Adipocyte (in vitro differentiated cells): Measurements from ENCODE around the gene C22orf23.
A peak's percentile ranks its signal among the peaks of the same experiment; 100 is the strongest.

ENCODE experiments used
- DNase-seq: peaks from one replicate; pipeline ENCODE4 v3.0.0-alpha.2; 2015; ENCODE audit warnings: low read depth
- H3K27me3 ChIP-seq: replicated peaks from 2 replicates; pipeline ENCODE4 v1.7.0; 2013; ENCODE audit warnings: mild to moderate bottlenecking, low read length, moderate library complexity; ENCODE audit not compliant: control insufficient read depth, insufficient read depth
- H3K36me3 ChIP-seq: 2 replicates; pipeline ENCODE4 v1.7.0; 2013; ENCODE audit warnings: low read length, mild to moderate bottlenecking, moderate library complexity; ENCODE audit not compliant: control insufficient read depth, insufficient read depth, severe bottlenecking
- H3K4me1 ChIP-seq: 2 replicates; pipeline ENCODE4 v1.7.0; 2013; ENCODE audit warnings: mild to moderate bottlenecking, low read length, moderate library complexity; ENCODE audit not compliant: control insufficient read depth, insufficient read depth
- H3K4me3 ChIP-seq: 2 replicates; pipeline ENCODE4 v1.7.0; 2013; ENCODE audit warnings: mild to moderate bottlenecking, low read length, moderate library complexity
- H3K9ac ChIP-seq: 2 replicates; pipeline ENCODE4 v1.7.0; 2013; ENCODE audit warnings: mild to moderate bottlenecking, low read length, moderate library complexity
- H3K9me3 ChIP-seq: 2 replicates; pipeline ENCODE4 v1.7.0; 2013; ENCODE audit warnings: mild to moderate bottlenecking, low read length, moderate library complexity; ENCODE audit not compliant: control insufficient read depth

The C22orf23 gene

GRCh38 chr22:37930270-37930951, 23.0 kb downstream of the C22orf23 start:
- DNase-seq, result peak; percentile 41
- no peaks in the 10 kb centered on the region for H3K9me3 ChIP-seq
- H3K4me1 ChIP-seq, result peaks cover 34% of the 10 kb centered on the region
- peaks cover 62% of the 10 kb centered on the region for H3K36me3 ChIP-seq
- peak overlapping the region; percentile 27 for H3K9ac ChIP-seq
- H3K27me3 ChIP-seq, result no peaks in the 10 kb centered on the region
- no peak overlapping the region for H3K4me3 ChIP-seq

- H3K4me3 ChIP-seq, result no peak overlapping the region
- no peak for DNase-seq
- H3K9ac ChIP-seq, result no peak overlapping the region
- H3K27me3 ChIP-seq, result no peaks in the 10 kb centered on the region
- peaks cover 42% of the 10 kb centered on the region for H3K4me1 ChIP-seq
- H3K9me3 ChIP-seq, result no peaks in the 10 kb centered on the region
- peaks cover 72% of the 10 kb centered on the region for H3K36me3 ChIP-seq
Measured at GRCh38 chr22:37929390-37929789, 24.0 kb downstream of the C22orf23 start.

GRCh38 chr22:37927637-37927936, 25.8 kb downstream of the C22orf23 start:
- Histone ChIP-seq H3K4me3 (no peak overlapping the region), H3K4me1 (peaks cover 28% of the 10 kb centered on the region), H3K9me3 (no peaks in the 10 kb centered on the region), H3K9ac (no peak overlapping the region), H3K27me3 (no peaks in the 10 kb centered on the region), H3K36me3 (peaks cover 78% of the 10 kb centered on the region)
- DNase-seq, result no peak

GRCh38 chr22:37926771-37927636, 26.4 kb downstream of the C22orf23 start:
- no peak for DNase-seq
- H3K4me3 ChIP-seq, result no peak overlapping the region
- H3K27me3 ChIP-seq, result no peaks in the 10 kb centered on the region
- no peak overlapping the region for H3K9ac ChIP-seq
- no peaks in the 10 kb centered on the region for H3K9me3 ChIP-seq
- peaks cover 28% of the 10 kb centered on the region for H3K4me1 ChIP-seq
- H3K36me3 ChIP-seq, result peaks cover 72% of the 10 kb centered on the region

GRCh38 chr22:37926358-37926757, 27.0 kb downstream of the C22orf23 start:
- H3K36me3 ChIP-seq, result peaks cover 72% of the 10 kb centered on the region
- H3K27me3 ChIP-seq, result no peaks in the 10 kb centered on the region
- peaks cover 22% of the 10 kb centered on the region for H3K4me1 ChIP-seq
- no peak overlapping the region for H3K4me3 ChIP-seq
- no peak overlapping the region for H3K9ac ChIP-seq
- DNase-seq, result no peak
- no peaks in the 10 kb centered on the region for H3K9me3 ChIP-seq

GRCh38 chr22:37925767-37926166, 27.6 kb downstream of the C22orf23 start:
- Histone ChIP-seq H3K27me3 (no peaks in the 10 kb centered on the region), H3K9ac (no peak overlapping the region), H3K36me3 (peaks cover 77% of the 10 kb centered on the region), H3K4me1 (peaks cover 17% of the 10 kb centered on the region), H3K4me3 (no peak overlapping the region), H3K9me3 (no peaks in the 10 kb centered on the region)
- DNase-seq, result no peak

- Histone ChIP-seq H3K9ac (no peak overlapping the region), H3K36me3 (peaks cover 79% of the 10 kb centered on the region), H3K4me1 (peaks cover 12% of the 10 kb centered on the region), H3K27me3 (no peaks in the 10 kb centered on the region), H3K9me3 (no peaks in the 10 kb centered on the region), H3K4me3 (no peak overlapping the region)
- no peak for DNase-seq
Measured at GRCh38 chr22:37925330-37925729, 28.1 kb downstream of the C22orf23 start.

GRCh38 chr22:37924386-37925065, 28.9 kb downstream of the C22orf23 start:
- no peak for DNase-seq
- Histone ChIP-seq H3K4me3 (no peak overlapping the region), H3K9me3 (no peaks in the 10 kb centered on the region), H3K27me3 (no peaks in the 10 kb centered on the region), H3K4me1 (peaks cover 11% of the 10 kb centered on the region), H3K36me3 (peaks cover 81% of the 10 kb centered on the region), H3K9ac (no peak overlapping the region)

- Histone ChIP-seq H3K27me3 (no peaks in the 10 kb centered on the region), H3K4me1 (peaks cover 11% of the 10 kb centered on the region), H3K9ac (no peak overlapping the region), H3K9me3 (no peaks in the 10 kb centered on the region), H3K4me3 (no peak overlapping the region), H3K36me3 (peaks cover 81% of the 10 kb centered on the region)
- no peak for DNase-seq
Measured at GRCh38 chr22:37923927-37924326, 29.5 kb downstream of the C22orf23 start.

GRCh38 chr22:37922191-37922590, 31.2 kb downstream of the C22orf23 start:
- H3K9ac ChIP-seq, result no peak overlapping the region
- no peaks in the 10 kb centered on the region for H3K9me3 ChIP-seq
- H3K4me3 ChIP-seq, result no peak overlapping the region
- no peak for DNase-seq
- peaks cover 11% of the 10 kb centered on the region for H3K4me1 ChIP-seq
- no peaks in the 10 kb centered on the region for H3K27me3 ChIP-seq
- peaks cover 86% of the 10 kb centered on the region for H3K36me3 ChIP-seq

GRCh38 chr22:37920126-37920525, 33.3 kb downstream of the C22orf23 start:
- H3K4me3 ChIP-seq, result no peak overlapping the region
- peaks cover 85% of the 10 kb centered on the region for H3K36me3 ChIP-seq
- no peaks in the 10 kb centered on the region for H3K27me3 ChIP-seq
- no peak overlapping the region for H3K9ac ChIP-seq
- peaks cover 6% of the 10 kb centered on the region for H3K4me1 ChIP-seq
- no peaks in the 10 kb centered on the region for H3K9me3 ChIP-seq
- DNase-seq, result no peak
